Breast epithelium (tissue), 3 donors: ENCODE data around the gene P4HA3.

ENCODE experiments used
- POLR2A ChIP-seq: fragments of 450-650 bp; IDR thresholded peaks from one replicate; pipeline ENCODE4 v1.6.1; 2016; ENCODE audit warnings: antibody characterized with exemption, mild to moderate bottlenecking, moderate library complexity
- POLR2AphosphoS5 ChIP-seq, 3 donors: sonication (generic); formaldehyde crosslinking; IDR thresholded peaks; one replicate each; pipeline ENCODE4 v1.6.1; 2017; ENCODE audit warnings: antibody characterized with exemption in 3 of 3
- TF ChIP-seq, protein P1 (sequence below), 3 donors: fragments of 450-650 bp; IDR thresholded peaks; one replicate each; pipeline ENCODE4 v1.5.1; 2016 to 2017; ENCODE audit warnings: antibody characterized with exemption in 3 of 3, mild to moderate bottlenecking in 3 of 3, moderate library complexity in 3 of 3

DNA sequence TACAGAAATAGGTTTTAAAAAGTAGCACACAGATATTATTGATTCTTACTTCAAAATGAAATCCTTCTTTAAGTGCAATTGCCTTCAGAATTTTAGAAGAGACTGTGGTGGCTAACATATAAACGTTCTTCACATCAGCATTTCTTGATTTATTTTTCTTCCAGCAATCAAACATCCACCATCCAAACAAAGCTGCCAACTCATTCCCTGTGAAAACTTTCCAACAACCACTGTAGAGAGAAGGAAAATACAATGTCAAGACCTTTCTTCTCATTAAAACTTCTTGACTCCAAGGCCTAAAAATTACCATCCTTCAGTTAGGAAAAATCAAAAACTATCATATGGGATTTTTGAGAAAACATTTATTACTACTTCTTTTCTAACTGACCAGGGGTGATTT, 34.0 kb upstream of the P4HA3 start:
- TF ChIP-seq, protein P1, sequence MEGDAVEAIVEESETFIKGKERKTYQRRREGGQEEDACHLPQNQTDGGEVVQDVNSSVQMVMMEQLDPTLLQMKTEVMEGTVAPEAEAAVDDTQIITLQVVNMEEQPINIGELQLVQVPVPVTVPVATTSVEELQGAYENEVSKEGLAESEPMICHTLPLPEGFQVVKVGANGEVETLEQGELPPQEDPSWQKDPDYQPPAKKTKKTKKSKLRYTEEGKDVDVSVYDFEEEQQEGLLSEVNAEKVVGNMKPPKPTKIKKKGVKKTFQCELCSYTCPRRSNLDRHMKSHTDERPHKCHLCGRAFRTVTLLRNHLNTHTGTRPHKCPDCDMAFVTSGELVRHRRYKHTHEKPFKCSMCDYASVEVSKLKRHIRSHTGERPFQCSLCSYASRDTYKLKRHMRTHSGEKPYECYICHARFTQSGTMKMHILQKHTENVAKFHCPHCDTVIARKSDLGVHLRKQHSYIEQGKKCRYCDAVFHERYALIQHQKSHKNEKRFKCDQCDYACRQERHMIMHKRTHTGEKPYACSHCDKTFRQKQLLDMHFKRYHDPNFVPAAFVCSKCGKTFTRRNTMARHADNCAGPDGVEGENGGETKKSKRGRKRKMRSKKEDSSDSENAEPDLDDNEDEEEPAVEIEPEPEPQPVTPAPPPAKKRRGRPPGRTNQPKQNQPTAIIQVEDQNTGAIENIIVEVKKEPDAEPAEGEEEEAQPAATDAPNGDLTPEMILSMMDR (IDR thresholded peaks at IDR 0.05) = no peak
- TF ChIP-seq POLR2A (no peak), POLR2AphosphoS5 (IDR thresholded peaks at IDR 0.05) (no peak)
